Measurements from ENCODE around the gene RTEL1. TPM values are rescaled to one million over a fixed set of nuclear protein-coding genes. Genes with fewer than 3 reads are reported as not detected.
A peak's percentile ranks its signal among the peaks of the same experiment; 100 is the strongest.

Gene RTEL1
- total and polyA plus RNA-seq, 3 experiments from 2014 or later, result 5.7 to 54.5 (median 52.3) TPM

- ChIA-PET CTCF (interaction anchor here (0.8 to 1.3 kb wide), 4 partner anchors 9 to 39 kb away, joined by 3 to 8 read pairs (median 4); partner anchors contain the start of genes ARFRP1, LIME1 and ZGPAT), POLR2A (interaction anchor here (0.6 to 1.2 kb wide), 3 partner anchors 9 to 84 kb away, joined by 3 to 6 read pairs (median 4); partner anchors contain the start of genes ARFRP1, LIME1 and ZGPAT)
- Histone ChIP-seq H3K27me3 (ENCODE audit: insufficient read depth, low read length, poor library complexity, severe bottlenecking) (no peaks in the 10 kb centered on the region), H3K9me3 (ENCODE audit: low read length) (no peaks in the 10 kb centered on the region), H3K4me1 (ENCODE audit: insufficient read depth, low read length) (peaks cover 22% of the 10 kb centered on the region), H3K36me3 (ENCODE audit: insufficient read depth, low read length) (no peaks in the 10 kb centered on the region), H3K27ac (ENCODE audit: low read depth, low read length) (no peak overlapping the region), H3K4me3 (ENCODE audit: low read length) (no peak overlapping the region)
- Mint-ChIP-seq H3K9me3 (peaks cover 0 to 4% (median 0%) of the 10 kb centered on the region in 5 donors), H3K36me3 (peaks cover 0 to 8% (median 0%) of the 10 kb centered on the region in 3 donors), H3K27ac (peak overlapping the region in 1 of 8 donors; percentile 63), H3K4me1 (peaks cover 0 to 47% (median 7%) of the 10 kb centered on the region in 3 donors), H3K27me3 (peaks cover 0 to 2% of the 10 kb centered on the region in 2 donors), H3K4me3 (peak overlapping the region in 2 of 7 donors; percentile 15 to 72)
- peak in 1 of 5 donors; percentile 45 for DNase-seq
These were observed 39.9 kb downstream of the RTEL1 start for GRCh38 chr20:63697868-63698545.

- Histone ChIP-seq H3K4me1 (ENCODE audit: insufficient read depth, low read length) (peaks cover 22% of the 10 kb centered on the region), H3K27me3 (ENCODE audit: insufficient read depth, low read length, poor library complexity, severe bottlenecking) (no peaks in the 10 kb centered on the region), H3K4me3 (ENCODE audit: low read length) (no peak overlapping the region), H3K9me3 (ENCODE audit: low read length) (no peaks in the 10 kb centered on the region), H3K36me3 (ENCODE audit: insufficient read depth, low read length) (no peaks in the 10 kb centered on the region), H3K27ac (ENCODE audit: low read depth, low read length) (no peak overlapping the region)
- ChIA-PET POLR2A (interaction anchor here (0.5 to 1.5 kb wide), 5 partner anchors 9 to 83 kb away, joined by 3 to 6 read pairs (median 3); partner anchors contain the start of genes ARFRP1, LIME1 and ZGPAT), CTCF (interaction anchor here (0.9 to 1.2 kb wide), 2 partner anchors 9 to 14 kb away, joined by 4 to 5 read pairs; partner anchors contain the start of genes ARFRP1 and ZGPAT)
- H3K27ac Mint-ChIP-seq, result no peak overlapping the region
- H3K36me3 Mint-ChIP-seq, result peaks cover 0 to 9% (median 0%) of the 10 kb centered on the region in 3 donors
- H3K9me3 Mint-ChIP-seq, result peaks cover 0 to 2% (median 0%) of the 10 kb centered on the region in 5 donors
- DNase-seq, result peak in 1 of 5 donors; percentile 56
- no peak overlapping the region for H3K4me3 Mint-ChIP-seq
- H3K4me1 Mint-ChIP-seq, result peaks cover 0 to 44% (median 5%) of the 10 kb centered on the region in 3 donors
- no peaks in the 10 kb centered on the region for H3K27me3 Mint-ChIP-seq
These were observed 40.8 kb downstream of the RTEL1 start for GRCh38 chr20:63698739-63699465.

DNA sequence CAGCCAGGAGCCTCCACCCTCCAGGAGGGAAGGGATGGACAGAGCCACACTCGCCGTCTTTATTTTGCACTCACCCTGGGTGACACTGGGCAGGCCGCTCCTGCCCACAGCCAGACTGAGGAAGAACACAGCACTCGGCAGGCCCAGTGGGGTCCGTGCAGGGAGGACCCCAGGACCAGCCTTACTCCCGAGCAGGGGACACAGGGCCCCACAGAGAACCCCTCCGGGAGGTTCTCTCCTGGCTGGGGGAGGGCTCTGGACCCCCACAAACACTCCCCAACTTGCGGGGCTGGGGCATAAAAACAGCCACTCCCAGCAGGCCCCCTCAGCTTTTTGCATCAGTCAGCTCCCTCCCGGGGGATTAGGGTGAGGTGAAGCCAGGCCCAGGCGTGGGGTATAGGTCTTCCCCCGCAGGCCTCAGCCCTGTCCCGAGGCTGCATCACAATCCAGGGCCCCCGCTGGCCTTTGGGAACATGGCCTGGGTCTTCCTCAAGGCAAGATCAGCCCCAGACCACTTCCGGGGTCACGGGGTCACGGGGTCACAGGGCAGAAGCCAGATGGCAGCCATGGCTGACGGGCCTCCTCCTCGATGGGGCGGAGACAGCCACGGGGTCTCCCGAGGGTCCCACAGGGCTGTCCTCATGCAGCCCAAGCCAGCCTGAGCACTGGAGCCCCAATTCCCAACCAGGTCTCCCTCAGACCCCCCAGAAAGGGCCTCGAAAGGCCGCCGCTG lies 41.5 kb downstream of the RTEL1 start:
- POLR2A ChIA-PET, result interaction anchor here (1.5 kb wide), 1 partner anchor 18 kb away, joined by 3 read pairs; no protein-coding TSS in a partner anchor
- peaks cover 0 to 15% (median 0%) of the 10 kb centered on the region in 3 donors for H3K36me3 Mint-ChIP-seq
- H3K9me3 Mint-ChIP-seq, result peaks cover 0 to 2% (median 0%) of the 10 kb centered on the region in 5 donors
- Histone ChIP-seq H3K27ac (ENCODE audit: low read depth, low read length) (no peak overlapping the region), H3K36me3 (ENCODE audit: insufficient read depth, low read length) (peaks cover 2% of the 10 kb centered on the region), H3K4me1 (ENCODE audit: insufficient read depth, low read length) (peaks cover 22% of the 10 kb centered on the region), H3K9me3 (ENCODE audit: low read length) (no peaks in the 10 kb centered on the region), H3K4me3 (ENCODE audit: low read length) (no peak overlapping the region), H3K27me3 (ENCODE audit: insufficient read depth, low read length, poor library complexity, severe bottlenecking) (no peaks in the 10 kb centered on the region)
- H3K4me3 Mint-ChIP-seq, result no peak overlapping the region
- H3K27ac Mint-ChIP-seq, result peak overlapping the region in 1 of 8 donors; percentile 71
- CTCF ChIA-PET, result no interaction called here
- peaks cover 0 to 43% (median 5%) of the 10 kb centered on the region in 3 donors for H3K4me1 Mint-ChIP-seq
- peak in 1 of 5 donors; percentile 43 for DNase-seq
- no peaks in the 10 kb centered on the region for H3K27me3 Mint-ChIP-seq

- CTCF ChIA-PET, result no interaction called here
- no peaks in the 10 kb centered on the region for H3K9me3 ChIP-seq (ENCODE audit: low read length)
- H3K36me3 ChIP-seq (ENCODE audit: insufficient read depth, low read length), result peaks cover 10% of the 10 kb centered on the region
- H3K27me3 ChIP-seq (ENCODE audit: insufficient read depth, low read length, poor library complexity, severe bottlenecking), result no peaks in the 10 kb centered on the region
- H3K4me3 Mint-ChIP-seq, result no peak overlapping the region
- H3K4me1 ChIP-seq (ENCODE audit: insufficient read depth, low read length), result peaks cover 22% of the 10 kb centered on the region
- POLR2A ChIA-PET, result interaction anchor here (1.5 kb wide), 1 partner anchor 19 kb away, joined by 3 read pairs; no protein-coding TSS in a partner anchor
- H3K36me3 Mint-ChIP-seq, result peaks cover 0 to 23% (median 3%) of the 10 kb centered on the region in 3 donors
- peak in 1 of 5 donors; percentile 42 for DNase-seq
- H3K9me3 Mint-ChIP-seq, result peaks cover 0 to 2% (median 0%) of the 10 kb centered on the region in 5 donors
- peaks cover 3 to 47% (median 8%) of the 10 kb centered on the region in 3 donors for H3K4me1 Mint-ChIP-seq
- H3K27ac Mint-ChIP-seq, result peak overlapping the region in 1 of 8 donors; percentile 40
- no peak overlapping the region for H3K4me3 ChIP-seq (ENCODE audit: low read length)
- no peak overlapping the region for H3K27ac ChIP-seq (ENCODE audit: low read depth, low read length)
- no peaks in the 10 kb centered on the region for H3K27me3 Mint-ChIP-seq
These were observed 42.3 kb downstream of the RTEL1 start for GRCh38 chr20:63700199-63701050.

DNA sequence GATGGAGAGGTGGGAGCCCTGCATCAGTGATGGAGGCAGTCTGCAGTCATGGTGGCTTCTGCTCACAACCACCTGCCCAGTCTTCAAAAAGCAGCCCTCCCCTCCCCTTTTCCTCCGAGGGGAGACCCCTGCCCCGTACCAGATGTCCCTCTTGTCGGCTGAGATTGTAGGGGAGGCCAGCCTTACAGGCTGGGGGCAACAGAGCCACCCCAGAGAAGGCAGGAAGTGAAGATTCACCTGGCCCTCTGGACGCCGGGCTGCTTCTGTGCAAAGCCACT lies 42.9 kb downstream of the RTEL1 start:
- no peaks in the 10 kb centered on the region for H3K27me3 ChIP-seq (ENCODE audit: insufficient read depth, low read length, poor library complexity, severe bottlenecking)
- no peaks in the 10 kb centered on the region for H3K9me3 ChIP-seq (ENCODE audit: low read length)
- Mint-ChIP-seq H3K27me3 (no peaks in the 10 kb centered on the region), H3K27ac (no peak overlapping the region), H3K9me3 (peaks cover 0 to 2% (median 0%) of the 10 kb centered on the region in 5 donors), H3K36me3 (peaks cover 0 to 28% (median 3%) of the 10 kb centered on the region in 3 donors), H3K4me3 (no peak overlapping the region), H3K4me1 (peaks cover 3 to 48% (median 8%) of the 10 kb centered on the region in 3 donors)
- no peak overlapping the region for H3K4me3 ChIP-seq (ENCODE audit: low read length)
- ChIA-PET CTCF (no interaction called here), POLR2A (no interaction called here)
- H3K4me1 ChIP-seq (ENCODE audit: insufficient read depth, low read length), result peaks cover 23% of the 10 kb centered on the region
- H3K27ac ChIP-seq (ENCODE audit: low read depth, low read length), result no peak overlapping the region
- no peak for DNase-seq
- peaks cover 16% of the 10 kb centered on the region for H3K36me3 ChIP-seq (ENCODE audit: insufficient read depth, low read length)

GRCh38 chr20:63701329-63702035 lies 43.4 kb downstream of the RTEL1 start:
- no peak overlapping the region for H3K27ac Mint-ChIP-seq

More at GRCh38 chr20:63701329-63702035, 43.4 kb downstream of the RTEL1 start:
- H3K27me3 ChIP-seq (ENCODE audit: insufficient read depth, low read length, poor library complexity, severe bottlenecking), result no peaks in the 10 kb centered on the region
- Mint-ChIP-seq H3K4me3 (no peak overlapping the region), H3K36me3 (peaks cover 0 to 31% (median 3%) of the 10 kb centered on the region in 3 donors), H3K4me1 (peaks cover 5 to 45% (median 8%) of the 10 kb centered on the region in 3 donors), H3K9me3 (no peaks in the 10 kb centered on the region), H3K27me3 (no peaks in the 10 kb centered on the region)
- H3K36me3 ChIP-seq (ENCODE audit: insufficient read depth, low read length), result peaks cover 21% of the 10 kb centered on the region
- POLR2A ChIA-PET, result no interaction called here
- no peak for DNase-seq
- H3K27ac ChIP-seq (ENCODE audit: low read depth, low read length), result no peak overlapping the region
- H3K4me1 ChIP-seq (ENCODE audit: insufficient read depth, low read length), result peaks cover 23% of the 10 kb centered on the region
- CTCF ChIA-PET, result interaction anchor here (0.6 to 1.7 kb wide), 2 partner anchors 60 to 164 kb away, joined by 3 to 4 read pairs; no protein-coding TSS in a partner anchor
- no peak overlapping the region for H3K4me3 ChIP-seq (ENCODE audit: low read length)
- H3K9me3 ChIP-seq (ENCODE audit: low read length), result no peaks in the 10 kb centered on the region

All from CD8-positive, alpha-beta memory T cell (primary cell).